ENCODE data around the gene CYFIP2.

The CYFIP2 gene

DNA sequence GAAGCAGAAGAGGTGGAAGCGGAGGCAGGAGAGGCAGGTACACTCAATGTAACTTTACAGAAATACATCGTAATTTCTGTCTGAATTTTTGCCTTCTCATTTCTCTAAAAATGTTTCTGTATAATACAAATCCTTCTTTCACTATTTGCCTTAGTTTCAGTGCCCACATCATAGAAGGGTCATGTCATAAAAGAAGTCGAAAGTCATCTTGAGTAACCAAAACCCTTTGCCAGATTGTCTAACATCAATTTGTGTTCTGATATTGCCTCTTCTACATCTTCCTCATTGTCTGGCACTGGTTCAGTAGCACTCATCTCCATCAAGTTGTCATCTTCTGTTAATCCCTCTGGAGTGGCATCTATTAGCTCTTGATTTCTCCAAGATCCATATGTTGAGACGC lies 6.2 kb upstream of the CYFIP2 start:
- peak; percentile 1 for DNase-seq

DNA sequence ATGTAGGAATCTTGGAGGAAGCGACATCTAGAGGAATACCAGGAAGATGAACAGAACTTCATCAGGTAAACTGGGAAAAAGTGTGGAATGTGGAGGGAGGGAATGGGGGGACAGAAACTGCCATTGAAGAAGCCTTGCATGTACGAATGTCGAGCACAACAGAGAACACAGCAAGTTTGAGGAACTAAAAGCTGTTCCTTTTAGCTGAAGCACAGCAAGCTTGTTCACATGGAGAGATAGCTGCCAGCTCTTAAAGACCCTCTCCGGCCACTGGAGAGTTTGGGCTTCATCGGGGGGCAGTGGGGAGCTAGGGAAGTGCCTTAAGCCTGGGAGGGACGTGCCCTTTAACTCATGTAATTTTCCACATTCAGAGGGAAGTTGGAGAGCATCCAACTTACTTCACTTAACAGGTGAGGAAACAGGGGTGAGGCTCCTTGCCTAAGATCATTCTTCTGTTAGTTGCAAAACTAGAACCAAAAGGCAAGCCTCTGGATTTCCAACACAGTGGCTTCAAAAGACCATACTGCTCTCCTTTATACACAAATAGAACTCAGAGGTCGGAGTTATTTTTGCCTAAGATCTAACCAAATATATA lies 2.3 kb upstream of the CYFIP2 start:
- no peak for DNase-seq

DNA sequence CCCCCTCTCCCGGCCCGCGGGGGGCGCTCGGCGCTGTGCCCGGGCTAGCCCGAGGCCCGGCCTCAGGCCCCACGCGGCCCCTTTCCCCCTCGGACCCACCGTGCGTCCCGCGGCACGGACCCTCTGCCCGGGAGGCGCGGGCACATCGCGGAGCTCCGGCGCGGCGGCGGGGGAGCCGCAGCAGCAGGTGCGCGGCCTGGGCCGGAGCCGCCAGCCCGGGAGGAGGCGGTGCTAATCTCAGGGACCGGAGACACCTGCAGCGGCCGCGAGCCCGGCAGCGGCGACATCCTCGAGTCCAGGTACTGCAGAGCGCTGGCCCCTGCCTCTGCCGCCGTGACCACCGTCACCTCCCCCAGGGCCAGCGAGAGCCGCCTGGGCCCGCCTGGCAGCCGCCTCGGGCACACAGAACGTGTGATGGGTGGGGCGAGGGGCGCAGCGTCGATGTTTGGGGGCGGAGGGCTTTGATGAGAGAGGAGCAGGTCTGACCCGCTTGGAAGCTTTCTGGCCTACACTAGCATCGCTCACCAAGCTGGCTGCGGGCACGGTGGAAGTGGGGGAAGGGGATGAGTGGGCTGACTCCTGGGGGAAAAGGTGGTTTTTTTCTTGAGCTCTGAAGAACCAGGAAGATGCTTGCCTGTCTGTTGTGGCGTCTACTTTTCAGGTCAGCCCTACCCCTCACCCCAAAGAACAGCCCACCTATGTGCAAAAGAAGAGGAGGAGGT lies 524 bp downstream of the CYFIP2 start:
- DNase-seq = peak; percentile 2

DNA sequence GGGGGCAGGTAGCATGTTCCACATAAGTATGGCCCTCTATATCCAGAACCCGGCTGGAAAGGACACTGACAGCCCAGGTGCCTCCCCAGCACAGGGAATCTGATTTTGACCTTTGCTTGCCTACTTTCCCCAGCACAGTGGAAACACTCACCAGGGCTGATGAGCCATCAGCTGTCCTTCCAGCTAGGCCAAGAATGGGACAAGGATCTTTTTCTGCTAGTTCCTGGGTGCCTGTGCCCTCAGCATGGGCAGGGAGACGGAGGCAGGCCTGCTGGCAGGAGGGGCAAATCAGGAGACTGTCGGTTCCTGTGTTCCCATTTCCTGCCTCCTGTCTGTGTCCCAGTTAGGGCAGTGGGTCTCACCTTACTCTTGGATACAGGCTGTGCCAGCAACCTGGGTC lies 1.1 kb downstream of the CYFIP2 start:
- DNase-seq = no peak

DNA sequence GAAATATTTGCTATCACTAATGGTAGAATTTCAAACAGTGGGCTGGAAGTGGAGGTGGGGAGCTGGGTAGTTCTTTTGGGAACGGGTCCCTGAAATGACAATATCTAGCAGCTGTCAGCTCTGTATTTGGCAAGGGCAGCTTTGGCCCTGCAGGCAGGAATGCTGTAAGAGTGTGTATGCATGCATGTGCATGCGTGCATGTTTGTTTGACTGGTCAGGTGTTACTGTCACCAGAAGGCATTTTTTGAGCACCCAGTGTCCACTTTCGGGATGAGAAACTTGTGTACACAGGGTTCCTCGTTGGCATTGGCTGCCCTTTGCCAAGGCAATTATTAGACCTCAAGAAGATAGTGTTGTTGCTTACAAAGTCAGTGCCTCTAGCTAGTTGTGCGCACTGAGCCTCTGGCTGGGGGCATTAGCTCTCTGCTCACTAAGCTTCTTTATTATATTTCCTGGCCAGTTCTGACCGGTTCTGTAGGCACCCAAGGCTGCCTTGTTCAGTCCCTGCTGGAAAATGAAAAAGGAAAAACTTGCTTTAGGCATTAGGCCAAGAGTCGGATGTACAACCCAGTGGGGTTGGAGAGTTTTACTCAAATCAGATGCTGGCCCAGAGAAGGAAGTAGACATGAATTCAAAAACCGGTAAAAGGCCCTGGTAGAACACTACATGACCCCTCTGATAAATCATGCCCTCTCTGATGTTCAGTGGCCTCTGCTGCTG lies 2.0 kb downstream of the CYFIP2 start:
- no peak for DNase-seq

DNA sequence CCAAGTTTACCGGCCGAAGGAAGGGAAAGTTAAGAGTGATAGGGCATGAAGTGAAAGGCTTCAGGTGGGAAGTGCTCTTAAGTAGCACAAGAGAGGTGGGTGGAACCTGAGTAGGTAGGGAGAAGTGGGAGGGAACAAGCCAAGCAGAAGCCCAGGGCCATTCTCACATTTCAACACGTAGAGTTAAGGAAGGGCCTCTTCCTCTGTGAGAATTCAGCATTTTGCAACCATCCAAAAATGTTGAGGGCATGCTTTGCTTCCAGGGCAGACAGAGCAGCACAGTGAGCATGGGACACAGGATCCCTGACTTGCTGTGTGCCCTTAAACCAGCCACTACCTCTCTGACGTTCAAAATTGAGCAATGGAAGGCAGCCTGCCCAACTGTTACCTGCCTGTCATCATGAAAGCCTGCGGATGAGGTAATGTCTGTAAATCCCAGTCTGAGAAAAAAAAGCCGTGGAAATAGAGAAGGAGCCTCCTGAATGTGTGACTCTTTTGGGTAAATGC lies 3.3 kb downstream of the CYFIP2 start:
- no peak for DNase-seq

DNA sequence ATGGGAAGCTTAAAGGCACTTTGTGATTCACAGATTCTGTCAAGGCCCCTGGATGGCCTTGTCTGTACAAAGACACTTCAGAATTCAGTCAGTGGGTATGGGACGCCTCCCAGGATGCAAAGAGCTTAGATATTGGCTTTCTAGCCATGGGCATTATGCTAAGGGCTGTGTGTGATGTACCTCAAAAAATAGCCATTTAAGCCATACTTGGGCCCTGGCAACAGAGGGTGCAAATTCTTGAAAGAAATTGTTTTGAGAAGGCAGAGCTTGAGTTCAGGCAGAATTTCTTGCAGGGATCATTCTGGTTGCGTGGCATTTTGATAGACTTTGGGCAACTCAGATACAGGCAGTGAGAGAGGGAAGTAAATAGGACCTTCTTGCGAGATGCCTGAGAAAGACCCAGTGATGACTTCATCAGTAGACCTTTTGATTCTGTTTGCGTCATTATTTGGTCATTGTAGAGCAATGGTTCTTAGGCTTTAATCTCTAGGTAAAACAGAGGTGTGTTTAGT lies 3.9 kb downstream of the CYFIP2 start:
- no peak for DNase-seq

DNA sequence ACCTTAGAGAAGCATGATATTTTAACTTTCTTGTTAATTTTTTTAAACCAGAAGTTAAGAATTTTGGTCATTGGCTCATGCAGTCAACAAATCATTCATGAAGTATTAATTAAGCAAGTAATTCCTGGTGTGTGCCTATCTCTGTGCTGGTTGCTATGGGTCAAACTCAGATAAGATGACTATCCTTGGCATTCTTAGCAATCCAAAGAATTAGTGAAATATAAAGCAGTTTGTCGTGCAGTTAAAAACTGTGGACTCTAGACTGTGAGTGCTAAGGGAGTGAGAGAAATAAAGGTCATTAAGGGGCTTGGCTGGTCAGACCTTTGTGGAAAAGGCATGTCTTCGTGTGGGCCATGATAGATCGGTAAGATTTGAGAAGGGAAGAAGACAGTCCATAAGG lies 4.8 kb downstream of the CYFIP2 start:
- no peak for DNase-seq

DNA sequence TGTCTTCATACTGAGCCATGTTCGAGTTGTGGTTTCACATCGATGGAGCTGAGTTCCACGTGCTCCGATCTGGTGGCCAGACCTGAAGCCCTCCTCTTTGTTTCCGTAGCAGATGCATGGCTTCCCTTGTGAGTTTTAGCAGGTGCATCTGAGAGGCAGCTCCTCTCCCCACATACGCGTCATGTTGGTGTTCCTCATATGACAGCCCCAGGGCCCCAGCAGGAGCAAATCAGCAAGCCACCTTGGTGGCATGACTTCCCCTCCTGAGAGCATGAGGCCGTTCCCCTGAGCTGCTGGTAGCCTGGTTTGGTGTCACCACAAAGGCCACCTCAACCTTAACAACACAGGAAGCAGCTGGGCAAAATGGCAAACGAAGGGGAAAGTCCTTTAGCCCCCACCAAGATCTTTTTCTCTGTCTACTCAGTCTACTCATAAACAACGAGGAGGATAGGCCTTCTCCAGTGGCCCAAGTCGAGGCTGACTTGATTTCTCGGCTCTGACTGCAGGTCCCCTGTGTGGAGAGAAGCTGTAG lies 5.9 kb downstream of the CYFIP2 start:
- DNase-seq = no peak

DNA sequence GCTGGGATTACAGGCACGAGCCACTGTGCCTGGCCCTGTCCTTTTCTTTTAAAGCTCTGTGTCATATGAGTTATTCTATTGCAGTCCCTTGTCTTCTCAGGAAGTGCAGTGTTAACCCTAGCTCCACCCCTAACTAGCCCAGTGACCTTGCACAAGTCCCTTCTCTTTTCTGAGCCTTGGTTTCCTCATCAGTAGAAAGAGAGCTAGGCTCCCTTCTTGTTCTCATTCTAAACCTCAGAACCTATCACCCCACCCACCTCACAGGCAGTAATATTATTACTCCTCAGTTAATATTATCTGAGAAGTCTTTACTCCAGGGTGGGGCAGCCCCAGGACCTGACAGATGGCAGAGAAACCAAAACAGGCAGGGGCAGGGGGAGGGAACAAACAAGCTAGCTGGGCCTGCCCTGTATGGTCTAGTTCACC lies 7.2 kb downstream of the CYFIP2 start:
- peak; percentile 1 for DNase-seq

DNA sequence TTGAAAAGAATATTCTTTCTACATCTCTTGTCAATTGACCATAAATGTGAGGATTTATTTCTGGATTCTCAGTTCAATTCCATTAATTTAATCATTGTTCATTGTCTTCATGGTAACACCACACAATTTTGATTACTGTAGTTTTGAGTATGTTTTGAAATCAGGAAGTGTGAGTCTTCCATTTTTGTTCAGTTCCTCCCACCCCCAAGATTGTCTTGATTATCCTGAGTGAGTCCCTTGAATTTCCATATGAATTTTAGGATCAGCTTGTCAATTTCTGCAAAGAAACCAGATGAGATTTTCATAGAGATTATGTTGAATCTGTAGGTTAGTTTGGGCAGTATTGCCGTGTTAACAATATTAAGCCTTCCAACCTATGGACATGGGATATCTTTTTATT lies 9.5 kb downstream of the CYFIP2 start:
- DNase-seq = no peak

DNA sequence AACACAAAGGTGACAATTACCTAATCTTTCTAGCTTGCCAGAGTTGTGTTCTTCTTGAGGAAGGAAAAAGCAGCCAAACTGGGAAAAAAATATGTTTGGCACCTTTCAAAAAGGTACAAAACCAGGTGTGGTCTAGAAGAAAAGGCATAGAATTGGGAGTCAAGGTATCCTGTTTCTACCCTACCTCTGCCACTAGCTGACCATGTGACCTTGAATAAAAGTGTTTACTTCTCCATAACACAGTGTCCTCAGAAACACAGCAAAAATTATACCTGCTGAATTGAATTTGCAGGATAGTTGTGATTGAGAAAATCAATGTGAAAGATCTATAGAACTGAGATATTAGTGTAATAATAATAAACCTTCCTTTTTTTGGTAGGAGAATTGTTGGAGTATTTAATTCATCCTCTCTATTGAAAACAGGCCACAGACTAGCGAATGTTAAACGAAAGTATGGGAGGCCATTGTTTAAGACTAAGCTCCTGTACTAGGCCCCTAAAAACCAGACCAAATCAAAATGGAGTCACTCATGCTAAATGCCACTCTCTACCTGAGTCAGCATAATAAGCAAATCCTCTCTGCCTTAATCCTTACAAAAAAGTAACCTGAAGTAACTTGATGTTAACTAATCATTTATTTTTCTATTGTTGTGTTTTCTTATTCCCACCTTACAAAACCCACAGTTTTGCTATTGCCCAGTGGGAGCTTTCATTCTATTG lies 12.6 kb downstream of the CYFIP2 start:
- DNase-seq = no peak

DNA sequence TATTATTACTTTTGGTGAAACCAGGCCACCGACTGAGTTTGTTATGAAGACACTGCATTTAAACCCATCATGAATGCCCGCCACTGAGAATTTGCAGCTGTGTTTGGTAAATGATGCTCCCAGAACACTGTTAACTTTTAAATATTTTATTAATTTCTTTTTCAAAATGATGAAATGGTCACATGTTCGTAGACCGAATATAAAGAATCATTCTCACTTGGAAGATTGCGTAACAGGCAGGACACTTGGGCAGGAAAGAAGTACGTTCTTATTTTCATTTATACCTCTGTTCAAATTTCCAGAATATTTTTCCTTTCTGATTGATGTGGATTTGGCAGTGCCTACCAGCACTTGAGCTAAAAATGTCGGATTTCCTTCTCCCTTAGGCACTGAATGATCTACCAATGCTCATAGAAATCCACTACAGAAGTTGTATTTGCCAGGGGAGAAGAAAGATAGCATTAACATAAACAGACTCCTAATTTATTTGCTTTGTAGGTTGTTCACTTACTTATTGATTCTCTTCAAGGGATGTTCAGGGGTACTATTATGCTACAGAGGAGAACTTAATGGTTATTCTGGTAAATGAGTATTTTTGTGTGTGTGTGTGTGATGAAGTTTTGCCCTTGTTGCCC lies 13.8 kb downstream of the CYFIP2 start:
- DNase-seq = no peak

DNA sequence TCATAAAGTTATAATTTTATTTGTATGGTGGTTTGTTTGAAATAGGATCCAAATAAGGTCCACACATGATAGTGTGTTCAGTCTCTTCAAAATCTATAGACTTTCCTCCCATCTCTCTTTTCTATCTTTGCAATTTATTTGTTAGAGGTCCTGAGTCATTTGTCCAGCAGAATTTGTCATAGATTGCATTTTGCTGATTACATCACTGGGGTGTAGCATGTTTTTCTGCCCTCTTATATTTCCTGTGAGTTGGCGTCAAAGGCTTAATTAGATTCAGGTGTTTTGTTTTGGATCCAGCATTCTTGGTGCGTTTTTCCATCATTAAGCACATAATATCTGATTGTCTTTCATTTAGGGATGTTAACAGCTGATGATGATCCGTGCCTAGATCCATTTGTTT lies 15.0 kb downstream of the CYFIP2 start:
- DNase-seq = no peak

DNA sequence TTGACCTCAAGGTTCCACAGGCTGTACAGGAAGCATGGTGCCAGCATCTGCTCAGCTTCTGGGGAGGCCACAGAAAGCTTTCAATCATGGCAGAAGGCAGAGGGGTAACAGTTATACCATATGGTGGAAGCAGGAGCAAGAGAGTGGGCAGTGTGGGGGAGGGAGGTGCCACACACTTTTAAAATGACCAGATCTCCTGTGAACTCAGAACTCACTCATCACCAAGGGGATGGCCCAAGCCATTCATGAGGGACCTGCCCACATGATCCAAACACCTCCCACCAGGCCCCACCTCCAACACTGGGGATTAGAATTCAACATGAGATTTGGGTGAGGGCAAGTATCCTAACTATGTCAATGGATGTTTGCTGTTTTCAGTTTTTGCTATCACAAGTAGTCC lies 16.2 kb downstream of the CYFIP2 start:
- no peak for DNase-seq

DNA sequence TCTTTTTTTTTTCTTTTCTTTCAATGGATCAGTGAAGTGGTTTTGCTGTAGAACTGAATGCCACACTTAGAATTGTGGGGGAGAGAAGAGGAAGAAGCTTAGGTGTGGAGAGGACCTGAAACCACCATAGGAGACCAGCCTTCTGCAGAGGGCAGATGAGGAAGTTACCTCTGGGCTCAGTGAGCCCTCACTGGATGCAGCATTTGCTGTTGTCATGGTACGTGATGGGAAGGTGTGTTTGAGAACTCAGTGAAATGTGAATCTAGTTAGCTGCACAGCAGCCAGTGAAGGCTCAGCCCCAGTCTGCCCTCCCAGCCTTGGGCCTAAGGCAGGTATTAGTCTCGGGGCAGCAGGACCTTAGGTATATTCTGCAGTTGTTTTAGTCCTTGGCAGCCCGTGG lies 17.5 kb downstream of the CYFIP2 start:
- DNase-seq = no peak

DNA sequence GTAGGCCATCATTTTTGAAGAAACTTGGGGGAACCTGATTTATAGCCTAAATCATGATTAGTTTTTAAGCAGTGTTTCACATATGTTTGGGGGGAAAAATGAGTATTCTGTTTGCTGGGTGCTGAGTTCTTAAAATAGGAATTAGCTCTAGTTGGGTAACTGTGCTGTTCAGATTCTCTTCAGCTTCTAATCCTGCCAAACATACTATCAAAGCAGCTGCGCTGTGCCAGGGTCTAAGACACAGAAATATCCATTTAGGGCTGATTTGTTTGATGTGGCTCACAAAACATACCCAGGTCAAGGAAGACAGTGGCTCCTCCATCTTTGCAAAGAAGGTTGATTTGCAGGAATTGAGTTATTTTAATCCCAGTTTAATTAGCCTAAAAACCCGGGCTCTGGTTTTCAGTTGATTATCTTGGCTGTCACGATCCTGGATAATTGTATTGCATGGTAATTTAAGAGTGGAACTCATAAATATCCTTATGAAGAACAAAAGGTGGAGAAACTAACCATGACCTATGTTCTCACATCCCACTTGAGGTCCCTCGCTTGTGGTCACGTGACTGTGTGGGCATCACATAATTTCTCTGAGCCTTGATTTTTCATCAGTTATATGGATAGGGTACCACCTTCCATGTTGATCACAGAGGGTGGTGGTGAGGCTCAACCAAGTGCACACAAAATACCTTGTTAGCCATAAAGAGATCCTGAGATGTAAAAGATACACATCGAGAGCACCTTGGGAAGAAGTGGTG lies 18.7 kb downstream of the CYFIP2 start:
- DNase-seq = no peak

DNA sequence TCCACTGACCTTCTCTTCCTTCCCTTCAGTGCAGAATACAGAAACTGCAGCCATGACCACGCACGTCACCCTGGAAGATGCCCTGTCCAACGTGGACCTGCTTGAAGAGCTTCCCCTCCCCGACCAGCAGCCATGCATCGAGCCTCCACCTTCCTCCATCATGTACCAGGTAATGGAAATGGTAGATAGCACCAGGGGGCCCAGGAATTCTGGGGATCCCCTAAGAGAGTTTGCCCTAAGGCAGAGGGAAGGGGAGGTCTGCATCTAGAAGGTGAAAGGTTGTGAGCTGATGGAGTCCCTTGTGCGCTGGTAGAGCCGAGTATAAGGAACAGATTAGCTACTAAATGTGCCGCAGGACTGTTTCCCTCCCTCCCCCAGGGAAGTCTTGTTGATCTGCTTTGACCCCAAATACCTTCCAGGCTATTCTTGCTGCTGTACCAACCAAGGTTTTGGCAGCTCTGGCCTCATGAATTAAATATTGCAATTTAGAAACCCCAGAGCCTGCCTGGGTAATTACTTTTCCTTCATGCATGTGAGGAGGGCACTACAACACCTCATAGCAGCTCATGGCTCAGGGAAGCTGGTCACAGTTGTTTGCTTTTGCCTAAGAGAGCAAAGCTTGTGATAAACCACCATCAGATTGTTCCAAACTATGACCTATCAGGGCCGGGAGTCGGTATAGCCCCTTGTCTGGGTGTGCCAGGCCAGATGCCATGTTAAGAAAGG lies 19.6 kb downstream of the CYFIP2 start:
- DNase-seq = no peak

DNA sequence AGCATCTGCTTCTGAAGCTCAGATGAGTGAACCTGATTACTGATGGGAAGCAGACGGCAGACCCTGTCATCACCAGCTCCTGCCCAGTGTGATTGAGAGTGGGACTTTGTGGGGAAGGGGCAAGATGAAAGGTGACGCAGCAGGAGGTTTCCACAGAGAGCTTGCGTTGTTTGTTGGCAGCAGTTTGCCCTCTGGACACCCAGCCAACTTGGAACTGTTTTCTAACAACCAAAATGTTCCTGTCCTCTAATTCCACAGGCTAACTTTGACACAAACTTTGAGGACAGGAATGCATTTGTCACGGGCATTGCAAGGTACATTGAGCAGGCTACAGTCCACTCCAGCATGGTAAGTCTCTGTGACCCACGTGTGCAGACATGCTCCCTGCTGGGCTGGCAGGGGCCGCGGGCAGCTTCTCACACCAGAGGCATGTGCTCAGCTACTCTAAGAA lies 20.9 kb downstream of the CYFIP2 start:
- DNase-seq = no peak

DNA sequence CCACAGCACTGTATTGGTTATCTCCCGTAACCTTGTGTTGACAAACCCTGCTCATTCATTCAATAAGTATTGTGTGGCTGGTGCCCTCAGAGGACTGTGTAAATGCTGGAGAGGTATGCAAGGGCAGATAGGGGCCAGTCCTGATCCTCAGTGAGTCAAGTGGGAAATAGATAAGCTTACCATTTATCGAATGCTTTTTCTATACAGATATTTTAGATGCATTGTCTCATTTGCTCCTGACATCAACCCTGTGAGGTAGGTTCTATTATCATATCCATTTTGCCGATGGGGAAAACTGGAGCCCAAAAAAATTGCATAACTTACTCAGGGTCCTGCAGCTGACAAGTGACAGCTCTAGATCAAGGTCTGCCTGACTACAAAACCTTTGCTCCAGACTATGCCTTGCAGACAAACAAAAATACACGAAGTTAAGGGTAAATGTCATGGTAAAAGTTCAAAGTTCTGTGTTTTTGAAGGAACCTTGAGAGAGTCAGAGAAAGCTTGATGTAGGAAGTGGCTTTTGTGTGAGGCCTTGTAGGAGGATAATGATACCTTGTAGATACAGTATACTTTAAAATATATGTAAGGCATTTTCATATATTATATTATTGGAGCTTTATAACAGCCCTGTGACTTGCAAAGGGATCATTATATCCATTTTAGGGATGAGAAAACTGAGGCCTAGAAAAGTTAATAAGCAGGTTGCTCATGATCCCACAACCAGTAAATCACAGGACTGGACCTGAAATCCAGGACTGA lies 22.7 kb downstream of the CYFIP2 start:
- DNase-seq = no peak

Measured in NCI-H2171 treated with DMSO at 0.1 percent for 48 hours (cell line).